Esophagus squamous epithelium (tissue), 5 donors: ENCODE results near the gene DRAXIN. TPM values are rescaled to one million over a fixed set of nuclear protein-coding genes. Genes with fewer than 3 reads are reported as not detected.
A peak's percentile ranks its signal among the peaks of the same experiment; 100 is the strongest.

Source experiments
- DNase-seq: peaks from one replicate; lab custom pipeline; 2025; lab: John Stamatoyannopoulos, UW
- H3K27ac ChIP-seq, 4 donors: fragments of 200-600 bp; sonication (generic); one replicate each; pipeline ENCODE4 v1.5.1; 2016 to 2019; ENCODE audit warnings: mild to moderate bottlenecking in 1 of 4
- H3K27me3 ChIP-seq, 4 donors: fragments of 200-600 bp; sonication (generic); 1 replicate in 3 of 4; 2 replicates in 1 of 4; pipeline versions ENCODE4 v1.5.1 to v1.6.0; 2017 to 2021; ENCODE audit warnings: antibody characterized with exemption in 1 of 4
- H3K36me3 ChIP-seq, 3 donors: fragments of 200-600 bp; sonication (generic); one replicate each; pipeline ENCODE4 v1.5.1; 2016 to 2019
- H3K4me1 ChIP-seq, 3 donors: fragments of 200-600 bp; sonication (generic); one replicate each; pipeline ENCODE4 v1.5.1; 2017 to 2019
- H3K4me3 ChIP-seq, 4 donors: fragments of 200-600 bp; sonication (generic); 1 replicate in 3 of 4; 2 replicates in 1 of 4; pipeline ENCODE4 v1.5.1; 2016 to 2019; ENCODE audit warnings: mild to moderate bottlenecking in 2 of 4, moderate library complexity in 1 of 4
- H3K9me3 ChIP-seq, 3 donors: fragments of 200-600 bp; sonication (generic); one replicate each; pipeline ENCODE4 v1.5.1; 2016 to 2019
- POLR2A ChIP-seq, 4 donors: fragments of 450-650 bp; IDR thresholded peaks; one replicate each; pipeline ENCODE4 v1.6.1; 2017; ENCODE audit warnings: antibody characterized with exemption in 4 of 4, mild to moderate bottlenecking in 4 of 4, moderate library complexity in 3 of 4
- WGBS, 2 donors: methylation state at CpG; one replicate each; pipeline ENCODE4 v1.1.5; 2018; 5-methylcytosine and 5-hydroxymethylcytosine counted together
- intact Hi-C: fragments of 100-400 bp; cut with DNase I; formaldehyde crosslinking; loops from one replicate; pipeline ENCODE4 v1.15.0; 2022
- total RNA-seq, 4 donors: library from RNA; depleted of rRNA; stranded (reverse); fragments of >200 nt; gene quantifications; one replicate each; pipeline ENCODE4 v1.1.0, GENCODE V29; 2016
- TF ChIP-seq, protein P1 (sequence below), 6 experiments: fragments of 450-650 bp in 4 of 6; fragments of 200-600 bp in 2 of 6; sonication (generic) in 2 of 6; IDR thresholded peaks; one replicate each; pipeline ENCODE4 v1.5.1; 2016 to 2019; ENCODE audit warnings: antibody characterized with exemption in 6 of 6, mild to moderate bottlenecking in 4 of 6, moderate library complexity in 4 of 6
- donor health status: DM: yes; HTN: yes; CAD: no.

DRAXIN gene
- total RNA-seq, 4 donors from 2014 or later = not detected

GRCh38 chr1:11684070-11684469 lies 7.4 kb upstream of the DRAXIN start:
- Histone ChIP-seq H3K4me3 (no peak overlapping the region), H3K9me3 (no peaks in the 10 kb centered on the region), H3K36me3 (no peaks in the 10 kb centered on the region), H3K4me1 (peaks cover 4 to 34% (median 13%) of the 10 kb centered on the region in 3 donors), H3K27me3 (peaks cover 0 to 57% (median 1%) of the 10 kb centered on the region in 4 donors), H3K27ac (no peak overlapping the region)
- intact Hi-C loops = no loop called here
- TF ChIP-seq, protein P1, sequence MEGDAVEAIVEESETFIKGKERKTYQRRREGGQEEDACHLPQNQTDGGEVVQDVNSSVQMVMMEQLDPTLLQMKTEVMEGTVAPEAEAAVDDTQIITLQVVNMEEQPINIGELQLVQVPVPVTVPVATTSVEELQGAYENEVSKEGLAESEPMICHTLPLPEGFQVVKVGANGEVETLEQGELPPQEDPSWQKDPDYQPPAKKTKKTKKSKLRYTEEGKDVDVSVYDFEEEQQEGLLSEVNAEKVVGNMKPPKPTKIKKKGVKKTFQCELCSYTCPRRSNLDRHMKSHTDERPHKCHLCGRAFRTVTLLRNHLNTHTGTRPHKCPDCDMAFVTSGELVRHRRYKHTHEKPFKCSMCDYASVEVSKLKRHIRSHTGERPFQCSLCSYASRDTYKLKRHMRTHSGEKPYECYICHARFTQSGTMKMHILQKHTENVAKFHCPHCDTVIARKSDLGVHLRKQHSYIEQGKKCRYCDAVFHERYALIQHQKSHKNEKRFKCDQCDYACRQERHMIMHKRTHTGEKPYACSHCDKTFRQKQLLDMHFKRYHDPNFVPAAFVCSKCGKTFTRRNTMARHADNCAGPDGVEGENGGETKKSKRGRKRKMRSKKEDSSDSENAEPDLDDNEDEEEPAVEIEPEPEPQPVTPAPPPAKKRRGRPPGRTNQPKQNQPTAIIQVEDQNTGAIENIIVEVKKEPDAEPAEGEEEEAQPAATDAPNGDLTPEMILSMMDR (IDR thresholded peaks at IDR 0.05) = no peak
- TF ChIP-seq POLR2A (IDR thresholded peaks at IDR 0.05) = no peak
- DNase-seq = no peak
- 49 to 53% methylated on average over 7 of the region's 7 CpGs for WGBS, 2 donors

- WGBS, 2 donors = 88 to 90% methylated on average over 7 of the region's 7 CpGs
These were observed 6.2 kb upstream of the DRAXIN start for GRCh38 chr1:11685210-11685752.

DNA sequence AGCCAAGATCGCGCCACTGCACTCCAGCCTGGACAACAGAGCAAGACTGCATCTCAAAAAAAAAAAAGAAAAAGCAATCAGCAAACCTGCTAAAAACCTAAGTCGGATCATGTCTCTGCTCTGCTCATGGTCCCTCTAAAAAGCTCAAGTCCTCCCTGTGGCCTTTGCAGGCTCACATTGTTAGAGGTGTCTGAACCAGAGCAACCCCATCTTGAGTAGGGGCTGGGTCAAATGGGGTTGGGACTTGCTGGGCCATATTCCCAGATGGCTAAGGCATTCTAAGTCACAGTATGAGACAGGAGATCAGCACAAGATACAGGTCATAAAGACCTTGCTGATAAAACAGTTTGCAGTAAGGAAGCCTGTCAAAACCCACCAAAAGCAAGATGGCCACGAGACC lies 3.0 kb upstream of the DRAXIN start:
- DNase-seq = no peak
- TF ChIP-seq, protein P1 (IDR thresholded peaks at IDR 0.05) = no peak
- no peak for TF ChIP-seq POLR2A (IDR thresholded peaks at IDR 0.05)
- Histone ChIP-seq H3K9me3 (no peaks in the 10 kb centered on the region), H3K4me3 (no peak overlapping the region), H3K36me3 (no peaks in the 10 kb centered on the region), H3K27me3 (peaks cover 18 to 87% (median 20%) of the 10 kb centered on the region in 4 donors), H3K27ac (no peak overlapping the region), H3K4me1 (peaks cover 22 to 34% (median 26%) of the 10 kb centered on the region in 3 donors)
- intact Hi-C loops = no loop called here
- WGBS, 2 donors = 89 to 95% methylated on average over 4 of the region's 4 CpGs

More at GRCh38 chr1:11685210-11685752, 6.2 kb upstream of the DRAXIN start:
- Histone ChIP-seq H3K27me3 (peaks cover 0 to 69% (median 4%) of the 10 kb centered on the region in 4 donors), H3K4me1 (peaks cover 4 to 24% (median 7%) of the 10 kb centered on the region in 3 donors), H3K4me3 (no peak overlapping the region), H3K36me3 (no peaks in the 10 kb centered on the region), H3K27ac (no peak overlapping the region), H3K9me3 (no peaks in the 10 kb centered on the region)
- TF ChIP-seq POLR2A (IDR thresholded peaks at IDR 0.05) = no peak
- TF ChIP-seq, protein P1 (IDR thresholded peaks at IDR 0.05) = no peak
- intact Hi-C loops = no loop called here
- DNase-seq = no peak

DNA sequence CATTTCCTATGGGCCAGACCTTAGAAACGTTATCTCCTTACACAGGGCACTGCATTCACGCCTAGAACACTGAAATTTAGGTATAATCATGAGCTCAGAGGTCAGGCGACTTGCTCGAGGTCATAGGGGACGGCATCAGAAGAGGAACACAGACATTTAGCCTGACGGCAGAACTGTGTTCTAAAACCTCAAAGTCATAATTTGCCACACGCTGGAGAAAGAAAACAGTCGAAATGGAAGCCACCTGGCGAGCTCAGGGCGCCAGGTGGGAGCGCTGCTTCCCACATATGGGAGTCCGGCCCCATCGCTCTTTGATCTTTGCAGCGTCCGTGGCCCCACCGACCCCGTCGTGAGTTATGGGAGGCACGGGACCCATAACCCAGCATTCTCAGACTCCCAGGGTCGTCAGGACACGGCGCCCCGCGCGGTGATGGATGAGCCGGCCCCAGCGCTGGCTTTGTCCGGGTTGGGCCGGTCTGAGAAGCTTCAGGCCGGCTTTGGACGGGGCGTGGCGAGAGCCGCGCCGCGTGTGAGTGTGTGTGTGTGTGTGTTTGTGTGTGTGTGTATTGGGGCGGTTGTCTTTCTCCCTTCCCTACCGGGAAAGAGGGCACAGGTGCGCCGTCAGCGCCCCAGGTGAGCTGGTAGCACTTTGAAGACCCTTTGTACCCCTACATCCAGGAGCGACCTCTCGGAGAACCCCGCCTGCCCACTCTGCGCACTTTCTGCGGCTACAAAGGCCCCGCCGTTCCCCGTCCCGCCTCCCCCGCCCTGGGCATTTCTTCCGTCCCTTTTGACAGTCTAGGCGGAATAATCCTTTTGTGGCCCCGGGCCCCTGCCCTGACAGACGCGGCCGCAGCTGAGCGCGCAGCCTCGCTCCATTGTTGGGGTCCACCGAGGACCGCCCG lies 861 bp upstream of the DRAXIN start:
- no peak for TF ChIP-seq POLR2A (IDR thresholded peaks at IDR 0.05)
- TF ChIP-seq, protein P1 (IDR thresholded peaks at IDR 0.05) = no peak
- WGBS, 2 donors = 11% methylated on average over 15 to 30 of the region's 64 CpGs
- no peak overlapping the region for H3K27ac ChIP-seq
- H3K4me1 ChIP-seq = peaks cover 22 to 36% (median 26%) of the 10 kb centered on the region in 3 donors
- peak overlapping the region; percentile 3 to 61 (median 28) for H3K4me3 ChIP-seq
- H3K9me3 ChIP-seq = no peaks in the 10 kb centered on the region
- peaks cover 18 to 90% (median 23%) of the 10 kb centered on the region in 4 donors for H3K27me3 ChIP-seq
- no peaks in the 10 kb centered on the region for H3K36me3 ChIP-seq
- no peak for DNase-seq
- intact Hi-C loops = no loop called here
